OCI-LY7 (cell line): ENCODE measurements around the gene IFFO2.

Experiments used
- CTCF ChIP-seq: fragments of 200-600 bp; sonication (generic); conservative IDR thresholded peaks from 2 replicates; pipeline ENCODE4 v1.5.1; 2014; ENCODE audit warnings: mild to moderate bottlenecking, antibody characterized with exemption, low read length, moderate library complexity, mixed read lengths
- EZH2phosphoT487 ChIP-seq: fragments of 200-600 bp; sonication (generic); IDR thresholded peaks from 2 replicates; pipeline ENCODE4 v1.6.1; 2018; ENCODE audit warnings: low read depth, borderline replicate concordance, mild to moderate bottlenecking, mixed run types, antibody characterized with exemption, low read length, moderate library complexity, mixed read lengths

GRCh38 chr1:18865176-18865575, 91.3 kb downstream of the IFFO2 start:
- TF ChIP-seq CTCF (no peak), EZH2phosphoT487 (no peak)
